H1 (cell line): ENCODE results near the gene MAPKAPK5. TPM values are rescaled to one million over a fixed set of nuclear protein-coding genes. Genes with fewer than 3 reads are reported as not detected.

ENCODE experiments used
- CTCF ChIA-PET: fragments of 300-600 bp; sonication (Branson Sonifier 250); formaldehyde crosslinking; loops from one replicate; lab custom pipeline; 2021; ENCODE audit not compliant: partially characterized antibody; lab: Charles Lee
- POLR2A ChIA-PET: fragments of 300-600 bp; sonication (Branson Sonifier 250); formaldehyde crosslinking; loops from one replicate; lab custom pipeline; 2021; ENCODE audit warnings: inconsistent platforms; ENCODE audit not compliant: partially characterized antibody; lab: Charles Lee
- DNase-seq, 2 experiments: peaks; one replicate each; pipeline versions ENCODE4 v3.0.0 to v3.0.0-alpha.2; 2010 to 2022; ENCODE audit warnings: low spot score in 2 of 2, low read depth in 1 of 2, mixed read lengths in 1 of 2
- FAIRE-seq: peaks from 2 replicates; lab custom pipeline; 2011; peaks lifted over from hg19 to GRCh38; lab: Jason Lieb, UNC
- H2AFZ ChIP-seq: 2 replicates; pipeline ENCODE4 v1.8.1; 2012; ENCODE audit warnings: low read length, inconsistent platforms
- H2AK5ac ChIP-seq: 2 replicates; pipeline ENCODE4 v1.6.1; 2013; ENCODE audit warnings: low read depth, low read length
- H2BK120ac ChIP-seq: replicated peaks from 2 replicates; pipeline ENCODE3; 2013; ENCODE audit warnings: low read depth, low read length, inconsistent platforms
- H2BK12ac ChIP-seq: 2 replicates; pipeline ENCODE4 v1.6.1; 2013; ENCODE audit warnings: low read depth, low read length
- H2BK15ac ChIP-seq: 2 replicates; pipeline ENCODE4 v1.6.1; 2013; ENCODE audit warnings: low read length
- H2BK20ac ChIP-seq: 2 replicates; pipeline ENCODE4 v1.6.1; 2013; ENCODE audit warnings: low read length
- H2BK5ac ChIP-seq: 2 replicates; pipeline ENCODE4 v1.6.1; 2013; ENCODE audit warnings: low read depth, low read length
- H3K14ac ChIP-seq: 2 replicates; pipeline ENCODE4 v1.6.1; 2013; ENCODE audit warnings: inconsistent platforms; ENCODE audit not compliant: insufficient read length
- H3K18ac ChIP-seq: 2 replicates; pipeline ENCODE4 v1.6.1; 2013; ENCODE audit warnings: low read length; ENCODE audit errors: extremely low read depth
- H3K23ac ChIP-seq: 2 replicates; pipeline ENCODE4 v1.6.1; 2013; ENCODE audit warnings: inconsistent platforms; ENCODE audit not compliant: insufficient read length
- H3K23me2 ChIP-seq: 2 replicates; pipeline ENCODE4 v1.6.1; 2013; ENCODE audit warnings: low read depth, low read length
- H3K27ac ChIP-seq: 2 replicates; pipeline ENCODE4 v1.6.1; 2011; ENCODE audit warnings: low read depth, low read length, inconsistent platforms
- H3K27me3 ChIP-seq, 4 experiments: replicated peaks in 1 of 4; 1 replicate in 1 of 4; 2 replicates in 3 of 4; pipeline versions ENCODE4 v1.6.1 to v1.8.1; 2011 to 2013; ENCODE audit warnings: low read length in 3 of 4, mild to moderate bottlenecking in 3 of 4, inconsistent platforms in 2 of 4, mixed read lengths in 2 of 4, moderate library complexity in 1 of 4; ENCODE audit not compliant: control insufficient read depth in 3 of 4, insufficient read depth in 3 of 4; ENCODE audit errors: extremely low read depth in 1 of 4
- H3K36me3 ChIP-seq, 4 experiments: 2 replicates each; pipeline versions ENCODE4 v1.6.1 to v1.8.1; 2011 to 2013; ENCODE audit warnings: mild to moderate bottlenecking in 4 of 4, low read length in 3 of 4, moderate library complexity in 2 of 4, control low read depth in 1 of 4, inconsistent platforms in 1 of 4; ENCODE audit not compliant: insufficient read depth in 4 of 4, control insufficient read depth in 2 of 4
- H3K4ac ChIP-seq: replicated peaks from 2 replicates; pipeline ENCODE3; 2013; ENCODE audit warnings: low read length, low read depth, mixed read lengths, inconsistent platforms; ENCODE audit not compliant: insufficient read length
- H3K4me1 ChIP-seq, 4 experiments: replicated peaks in 1 of 4; 1 replicate in 1 of 4; 2 replicates in 3 of 4; pipeline versions ENCODE4 v1.6.1 to v1.8.1; 2011 to 2013; ENCODE audit warnings: low read length in 3 of 4, inconsistent platforms in 2 of 4, mixed read lengths in 1 of 4; ENCODE audit not compliant: insufficient read depth in 4 of 4, control insufficient read depth in 3 of 4
- H3K4me2 ChIP-seq, 2 experiments: 2 replicates each; pipeline versions ENCODE4 v1.6.1 to v1.8.1; 2011 to 2013; ENCODE audit warnings: low read depth in 2 of 2, low read length in 2 of 2, control low read depth in 1 of 2, inconsistent platforms in 1 of 2, mild to moderate bottlenecking in 1 of 2; ENCODE audit not compliant: insufficient read depth in 1 of 2
- H3K4me3 ChIP-seq, 4 experiments: fragments of 200-600, 300-600 bp in 1 of 4; sonication (generic), shearing (Covaris generic), sonication (Bioruptor Twin) in 1 of 4; 2 replicates each; pipeline versions ENCODE4 v1.5.1 to v1.8.1; 2011 to 2016; ENCODE audit warnings: low read length in 4 of 4, low read depth in 3 of 4, control low read depth in 2 of 4, inconsistent platforms in 2 of 4, mild to moderate bottlenecking in 2 of 4, mixed read lengths in 1 of 4, moderate library complexity in 1 of 4; ENCODE audit not compliant: insufficient read depth in 2 of 4; ENCODE audit errors: extremely low read depth in 1 of 4
- H3K56ac ChIP-seq: replicated peaks from 2 replicates; pipeline ENCODE3; 2013; ENCODE audit warnings: low read depth, mild to moderate bottlenecking, mixed read lengths, low read length, inconsistent platforms; ENCODE audit not compliant: insufficient read length
- H3K79me1 ChIP-seq: 2 replicates; pipeline ENCODE4 v1.6.1; 2013; ENCODE audit warnings: low read depth, low read length, control low read depth
- H3K79me2 ChIP-seq, 2 experiments: 2 replicates each; pipeline versions ENCODE4 v1.6.1 to v1.8.1; 2012 to 2013; ENCODE audit warnings: low read length in 2 of 2, mild to moderate bottlenecking in 2 of 2, inconsistent platforms in 1 of 2; ENCODE audit not compliant: insufficient read depth in 2 of 2, control insufficient read depth in 1 of 2
- H3K9ac ChIP-seq, 4 experiments: replicated peaks in 1 of 4; 1 replicate in 1 of 4; 2 replicates in 3 of 4; pipeline versions ENCODE4 v1.6.1 to v1.8.1; 2011 to 2013; ENCODE audit warnings: low read depth in 3 of 4, low read length in 3 of 4, control low read depth in 2 of 4, mild to moderate bottlenecking in 2 of 4, moderate library complexity in 2 of 4, inconsistent platforms in 1 of 4; ENCODE audit errors: extremely low read depth in 1 of 4
- H3K9me3 ChIP-seq, 2 experiments: 2 replicates each; pipeline versions ENCODE4 v1.6.1 to v1.8.1; 2012 to 2013; ENCODE audit warnings: mild to moderate bottlenecking in 2 of 2, moderate library complexity in 2 of 2, control low read depth in 1 of 2, inconsistent platforms in 1 of 2, low read depth in 1 of 2, low read length in 1 of 2, mixed read lengths in 1 of 2; ENCODE audit not compliant: insufficient read depth in 2 of 2
- H4K20me1 ChIP-seq, 2 experiments: replicated peaks in 1 of 2; 2 replicates each; pipeline versions ENCODE3 to v1.8.1; 2011 to 2013; ENCODE audit warnings: inconsistent platforms in 2 of 2, low read length in 2 of 2, mild to moderate bottlenecking in 1 of 2; ENCODE audit not compliant: insufficient read depth in 2 of 2, control insufficient read depth in 1 of 2
- H4K5ac ChIP-seq: 2 replicates; pipeline ENCODE4 v1.6.1; 2013; ENCODE audit warnings: low read length, low read depth, mixed read lengths, inconsistent platforms; ENCODE audit not compliant: insufficient read length
- H4K8ac ChIP-seq: 2 replicates; pipeline ENCODE4 v1.8.0; 2013; ENCODE audit warnings: mild to moderate bottlenecking, moderate library complexity, low read length, inconsistent platforms; ENCODE audit not compliant: insufficient read depth; ENCODE audit errors: extremely low read depth
- H4K91ac ChIP-seq: replicated peaks from 2 replicates; pipeline ENCODE3; 2013; ENCODE audit warnings: low read length, mixed read lengths, inconsistent platforms; ENCODE audit not compliant: insufficient read length
- CHD1 ChIP-seq: IDR thresholded peaks from 2 replicates; pipeline ENCODE4 v1.6.1; 2012; ENCODE audit warnings: low read depth, low read length, improper control_type of control experiment
- CTBP2 ChIP-seq: IDR thresholded peaks from 2 replicates; pipeline ENCODE4 v1.7.0; 2011; ENCODE audit warnings: borderline replicate concordance, mild to moderate bottlenecking, moderate library complexity, mixed read lengths, low read length; ENCODE audit not compliant: insufficient read depth, insufficient read length
- GABPA ChIP-seq: IDR thresholded peaks from 2 replicates; pipeline ENCODE4 v1.6.1; 2011; ENCODE audit warnings: mild to moderate bottlenecking, low read length, moderate library complexity, borderline replicate concordance; ENCODE audit not compliant: insufficient read depth
- JUN ChIP-seq: IDR thresholded peaks from 2 replicates; pipeline ENCODE4 v1.6.1; 2011; ENCODE audit warnings: low read depth, mild to moderate bottlenecking, improper control_type of control experiment, low read length
- JUND ChIP-seq: IDR thresholded peaks from 2 replicates; pipeline ENCODE4 v1.6.1; 2011; ENCODE audit warnings: mild to moderate bottlenecking, improper control_type of control experiment, low read length
- KDM4A ChIP-seq: IDR thresholded peaks from one replicate; pipeline ENCODE4 v1.7.1; 2012; ENCODE audit warnings: low read depth, mild to moderate bottlenecking, moderate library complexity, low read length, inconsistent platforms; ENCODE audit not compliant: severe bottlenecking
- NANOG ChIP-seq: IDR thresholded peaks from 2 replicates; pipeline ENCODE4 v1.6.1; 2011; ENCODE audit warnings: low read length, low read depth, mild to moderate bottlenecking, inconsistent platforms; ENCODE audit not compliant: insufficient read depth, poor library complexity, severe bottlenecking
- POLR2A ChIP-seq, 2 experiments: IDR thresholded peaks; 1 replicate in 1 of 2; 2 replicates in 1 of 2; pipeline ENCODE4 v1.6.1; 2011; ENCODE audit warnings: low read depth in 2 of 2, low read length in 2 of 2, mild to moderate bottlenecking in 2 of 2; ENCODE audit errors: control extremely low read depth in 1 of 2
- SIN3A ChIP-seq, 2 experiments: IDR thresholded peaks in 1 of 2; conservative IDR thresholded peaks in 1 of 2; 2 replicates each; pipeline ENCODE4 v1.6.1; 2011 to 2012; ENCODE audit warnings: low read length in 2 of 2, improper control_type of control experiment in 1 of 2, low read depth in 1 of 2, mild to moderate bottlenecking in 1 of 2
- SP4 ChIP-seq: IDR thresholded peaks from 2 replicates; pipeline ENCODE4 v1.6.1; 2012; ENCODE audit warnings: low read length, inconsistent platforms
- TAF1 ChIP-seq: IDR thresholded peaks from 2 replicates; pipeline ENCODE4 v1.6.1; 2011; ENCODE audit warnings: mild to moderate bottlenecking, low read depth, low read length
- TCF12 ChIP-seq: IDR thresholded peaks from 2 replicates; pipeline ENCODE4 v1.6.1; 2011; ENCODE audit warnings: low read depth, mild to moderate bottlenecking, low read length
- USF2 ChIP-seq: IDR thresholded peaks from 2 replicates; pipeline ENCODE4 v1.6.1; 2011; ENCODE audit warnings: low read length, improper control_type of control experiment
- WGBS, 2 experiments: shearing (Covaris generic) in 1 of 2; methylation state at CpG; one replicate each; pipeline versions ENCODE4 v1.1.6 to v1.1.7; 2013 to 2015; ENCODE audit warnings: low lambda C conversion rate in 2 of 2, mixed read lengths in 2 of 2, inconsistent platforms in 1 of 2, low coverage in 1 of 2, missing lambda C conversion rate in 1 of 2; ENCODE audit not compliant: insufficient replicate concordance in 2 of 2, insufficient coverage in 1 of 2, insufficient read length in 1 of 2; ENCODE audit errors: extremely low coverage in 1 of 2, missing lambda C conversion rate in 1 of 2; 5-methylcytosine and 5-hydroxymethylcytosine counted together
- polyA plus RNA-seq, 7 experiments: library from polyadenylated mRNA; depleted of rRNA in 3 of 7; stranded (reverse) in 5 of 7; unstranded in 2 of 7; fragments of >200 nt in 5 of 7; fragments of 200-250 nt in 2 of 7; gene quantifications; 1 replicate in 5 of 7; 2 replicates in 1 of 7; 4 replicates in 1 of 7; pipeline versions ENCODE4 v1.2.1 to v1.2.3, GENCODE V29; 2011 to 2013; ENCODE audit warnings: missing spikeins in 2 of 7, mixed read lengths in 2 of 7
- total RNA-seq: library from RNA; stranded (reverse); fragmentation: NEBNext Ultra II Directional; extraction: Animal tissue kit (Norgen Biotek cat#: 25700); gene quantifications from 2 replicates; pipeline ENCODE4 v1.2.1, GENCODE V29; 2021

MAPKAPK5 gene
- total and polyA plus RNA-seq, 2 of the 8 experiments (the other 6 are each of a cell fraction or from before 2014, with no cell fraction given), result 40.0 to 91.5 TPM

GRCh38 chr12:111864913-111865312 is 22.9 kb downstream of the MAPKAPK5 start:
- no peak overlapping the region for H2BK120ac ChIP-seq
- POLR2A ChIA-PET, result interaction anchor here (0.6 to 1.4 kb wide), 5 partner anchors 10 to 126 kb away, joined by 3 to 5 read pairs (median 3); no protein-coding TSS in a partner anchor
- H2BK5ac ChIP-seq, result no peak overlapping the region
- H3K18ac ChIP-seq, result no peak overlapping the region
- no peak overlapping the region for H3K4me2 ChIP-seq
- no peaks in the 10 kb centered on the region for H3K27me3 ChIP-seq
- H3K4me1 ChIP-seq, result peaks cover 3 to 24% (median 11%) of the 10 kb centered on the region in 4 experiments; a peak in 5 of 7 replicates
- no peak for DNase-seq
- CTCF ChIA-PET, result interaction anchor here (1.2 to 1.4 kb wide), 2 partner anchors 17 to 52 kb away, joined by 3 read pairs; no protein-coding TSS in a partner anchor
- H3K79me2 ChIP-seq, result peaks cover 4 to 56% of the 10 kb centered on the region in 2 experiments; a peak in 3 of 4 replicates
- H2BK20ac ChIP-seq, result no peak overlapping the region
- H4K5ac ChIP-seq, result no peak overlapping the region
- H3K9ac ChIP-seq, result no peak overlapping the region
- H3K36me3 ChIP-seq, result peaks cover 0 to 13% (median 0%) of the 10 kb centered on the region in 4 experiments; a peak in 3 of 8 replicates
- H4K8ac ChIP-seq, result no peak overlapping the region
- H3K79me1 ChIP-seq, result no peaks in the 10 kb centered on the region; the same call in 1 of the 2 replicates
- H4K20me1 ChIP-seq, result no peaks in the 10 kb centered on the region
- H4K91ac ChIP-seq, result no peak overlapping the region
- no peak overlapping the region for H3K4me3 ChIP-seq
- H3K23ac ChIP-seq, result no peak overlapping the region
- no peak overlapping the region for H2BK12ac ChIP-seq
- H3K4ac ChIP-seq, result no peak overlapping the region
- no peaks in the 10 kb centered on the region for H3K23me2 ChIP-seq
- no peak overlapping the region for H3K56ac ChIP-seq
- H3K14ac ChIP-seq, result no peak overlapping the region
- WGBS, 2 experiments, result 86% methylated on average over 1 of the region's 1 CpG; no CpG with 5 or more reads in 1 of the 2 experiments
- no peak overlapping the region for H2AK5ac ChIP-seq
- H3K27ac ChIP-seq, result no peak overlapping the region
- H3K9me3 ChIP-seq, result no peaks in the 10 kb centered on the region
- H2BK15ac ChIP-seq, result no peak overlapping the region
- no peak overlapping the region for H2AFZ ChIP-seq
- FAIRE-seq, result no peak
- TF ChIP-seq GABPA (no peak), JUN (no peak), JUND (no peak), SP4 (no peak), CHD1 (no peak), KDM4A (no peak), NANOG (no peak), CTBP2 (no peak), TCF12 (no peak), POLR2A (IDR thresholded peaks at IDR 0.05; ENCODE audit: control extremely low read depth in 1 of 2, low read depth in 2 of 2, low read length in 2 of 2) (no peak), USF2 (no peak), SIN3A (conservative IDR thresholded peaks at IDR 0.05 in 1 of 2, IDR thresholded peaks at IDR 0.05 in 1 of 2; ENCODE audit: low read depth in 1 of 2, low read length in 2 of 2) (no peak), TAF1 (no peak)
